HepG2 (cell line): ENCODE data around the gene CRK. TPM values are rescaled to one million over a fixed set of nuclear protein-coding genes. Genes with fewer than 3 reads are reported as not detected.

Source experiments
- ATAC-seq: fragments of 200-7000 bp; cut with Tn5 transposase; 3 replicates; pipeline ENCODE4 v1.9.1; 2020; ENCODE audit warnings: mild to moderate bottlenecking, moderate library complexity
- BruUV-seq: library from RNA; stranded (reverse); fragments of 400-500 nt; replicated peaks from 2 replicates; lab custom pipeline; 2021; lab: Mats Ljungman, UMichigan
- CTCF ChIA-PET: fragments of 300-600 bp; formaldehyde crosslinking; extraction: SDS; loops from one replicate; lab custom pipeline; 2021; ENCODE audit warnings: low total read pairs, inconsistent platforms, low intra/inter-chr PET ratio; lab: Yijun Ruan, JAX
- POLR2A ChIA-PET: fragments of 350-600 bp; sonication (Branson Sonifier 250); formaldehyde crosslinking; loops from one replicate; lab custom pipeline; 2020; ENCODE audit warnings: antibody characterized with exemption, inconsistent platforms; lab: Yijun Ruan, JAX
- DNase-seq: peaks from one replicate; pipeline ENCODE4 v3.0.0-alpha.2; 2015; ENCODE audit warnings: low spot score
- FAIRE-seq: peaks from 3 replicates; lab custom pipeline; 2011; peaks lifted over from hg19 to GRCh38; lab: Jason Lieb, UNC
- H2AFZ ChIP-seq: one replicate; pipeline ENCODE4 v1.6.1; 2011; ENCODE audit warnings: low read length, inconsistent platforms
- H3K27ac ChIP-seq: fragments of 300-600 bp; 3 replicates; pipeline ENCODE4 v1.8.0; 2011; ENCODE audit warnings: mixed run types, mild to moderate bottlenecking, mixed read lengths, low read length, inconsistent platforms; ENCODE audit not compliant: insufficient read depth; ENCODE audit errors: extremely low read length
- H3K27me3 ChIP-seq, 2 experiments: fragments of 200-600 bp in 1 of 2; 2 replicates in 1 of 2; 3 replicates in 1 of 2; pipeline versions ENCODE4 v1.6.0 to v1.8.0; 2011; ENCODE audit warnings: low read length in 2 of 2, mild to moderate bottlenecking in 2 of 2, moderate library complexity in 2 of 2, inconsistent platforms in 1 of 2; ENCODE audit not compliant: insufficient read depth in 2 of 2, control insufficient read depth in 1 of 2
- H3K36me3 ChIP-seq, 2 experiments: fragments of 200-600 bp in 1 of 2; replicated peaks in 1 of 2; 2 replicates in 1 of 2; 3 replicates in 1 of 2; pipeline versions ENCODE4 v1.5.1 to v1.8.0; 2011; ENCODE audit warnings: low read length in 2 of 2, inconsistent platforms in 1 of 2; ENCODE audit not compliant: insufficient read depth in 2 of 2, control insufficient read depth in 1 of 2
- H3K4me1 ChIP-seq: 2 replicates; pipeline ENCODE4 v1.5.1; 2012; ENCODE audit warnings: low read length, inconsistent platforms; ENCODE audit not compliant: insufficient read depth
- H3K4me2 ChIP-seq: 2 replicates; pipeline ENCODE4 v1.6.0; 2011; ENCODE audit warnings: low read depth, low read length, inconsistent platforms
- H3K4me3 ChIP-seq, 3 experiments: fragments of 200-600 bp in 1 of 3; sonication (generic), shearing (Covaris generic) in 1 of 3; replicated peaks in 1 of 3; 2 replicates each; pipeline ENCODE4 v1.5.1; 2011 to 2016; ENCODE audit warnings: low read length in 3 of 3, inconsistent platforms in 2 of 3, low read depth in 2 of 3, mild to moderate bottlenecking in 2 of 3, control low read depth in 1 of 3, mixed read lengths in 1 of 3; ENCODE audit not compliant: insufficient read depth in 1 of 3
- H3K79me2 ChIP-seq: one replicate; pipeline ENCODE4 v1.6.1; 2011; ENCODE audit warnings: low read length, inconsistent platforms; ENCODE audit not compliant: insufficient read depth
- H3K9ac ChIP-seq: 2 replicates; pipeline ENCODE4 v1.6.0; 2011; ENCODE audit warnings: mild to moderate bottlenecking, low read depth, low read length, inconsistent platforms; ENCODE audit not compliant: insufficient read depth
- H3K9me3 ChIP-seq: 2 replicates; pipeline ENCODE4 v1.5.1; 2012; ENCODE audit warnings: mild to moderate bottlenecking, low read length
- H4K20me1 ChIP-seq: 2 replicates; pipeline ENCODE4 v1.6.0; 2011; ENCODE audit warnings: inconsistent platforms, mild to moderate bottlenecking, low read length, moderate library complexity; ENCODE audit not compliant: insufficient read depth
- HNF1B ChIP-seq: sonication (generic); formaldehyde crosslinking; IDR thresholded peaks from 2 replicates; pipeline ENCODE4 v1.5.1; 2020; ENCODE audit warnings: mild to moderate bottlenecking, moderate library complexity, missing genetic modification reagents
- HOXD1 ChIP-seq: sonication (generic); formaldehyde crosslinking; IDR thresholded peaks from 2 replicates; pipeline ENCODE4 v1.5.0; 2020; ENCODE audit warnings: missing genetic modification reagents
- TIGD3 ChIP-seq: sonication (generic); formaldehyde crosslinking; IDR thresholded peaks from 2 replicates; pipeline ENCODE4 v1.5.1; 2020; ENCODE audit warnings: mild to moderate bottlenecking, missing genetic modification reagents, borderline replicate concordance
- TRAFD1 ChIP-seq: sonication (generic); formaldehyde crosslinking; IDR thresholded peaks from 2 replicates; pipeline ENCODE4 v1.5.1; 2020; ENCODE audit warnings: missing genetic modification reagents, mild to moderate bottlenecking, borderline replicate concordance
- ZBTB3 ChIP-seq: sonication (generic); formaldehyde crosslinking; IDR thresholded peaks from 2 replicates; pipeline ENCODE4 v1.4.0; 2020; ENCODE audit warnings: low read depth, mild to moderate bottlenecking, moderate library complexity, missing genetic modification reagents, borderline replicate concordance
- ZNF557 ChIP-seq: sonication (generic); formaldehyde crosslinking; IDR thresholded peaks from 2 replicates; pipeline ENCODE4 v1.4.0; 2020; ENCODE audit warnings: missing genetic modification reagents
- ZNF646 ChIP-seq: sonication (generic); formaldehyde crosslinking; IDR thresholded peaks from 2 replicates; pipeline ENCODE4 v1.9.0; 2021; ENCODE audit warnings: mild to moderate bottlenecking, missing genetic modification reagents
- ZNF746 ChIP-seq: sonication (generic); formaldehyde crosslinking; IDR thresholded peaks from 2 replicates; pipeline ENCODE4 v1.8.0; 2022; ENCODE audit warnings: mild to moderate bottlenecking, missing genetic modification reagents
- ZNF749 ChIP-seq: sonication (generic); formaldehyde crosslinking; IDR thresholded peaks from 2 replicates; pipeline ENCODE4 v1.8.0; 2022; ENCODE audit warnings: mild to moderate bottlenecking, missing genetic modification reagents, moderate library complexity, borderline replicate concordance
- ZNF883 ChIP-seq: sonication (generic); formaldehyde crosslinking; IDR thresholded peaks from 2 replicates; pipeline ENCODE4 v1.5.1; 2020; ENCODE audit warnings: mild to moderate bottlenecking, missing genetic modification reagents; ENCODE audit errors: not compliant biosample characterization
- WGBS: methylation state at CpG from one replicate; pipeline ENCODE4 v1.1.6; 2017; ENCODE audit warnings: low lambda C conversion rate; 5-methylcytosine and 5-hydroxymethylcytosine counted together
- in situ Hi-C: cut with HindIII; loops from 2 replicates; pipeline ENCODE4 v1.10.0; 2017; ENCODE audit warnings: low pct_unique_long_range_greater_than_20kb; ENCODE audit not compliant: extremely low pct_ligation_motif_present
- intact Hi-C: fragments of 100-400 bp; cut with micrococcal nuclease; formaldehyde crosslinking; loops from one replicate; pipeline ENCODE4 v1.10.0; 2022; ENCODE audit not compliant: unreplicated experiment
- polyA plus RNA-seq, 8 experiments: library from polyadenylated mRNA; depleted of rRNA in 3 of 8; stranded (reverse) in 7 of 8; unstranded in 1 of 8; fragments of >200 nt; fragmentation: Illumina TruSeq in 4 of 8; extraction: Trizol in 4 of 8; gene quantifications; 2 replicates each; pipeline versions ENCODE4 v1.2.1 to v1.2.3, GENCODE V29; 2011 to 2016; ENCODE audit warnings: low read depth in 4 of 8, missing spikeins in 1 of 8, mixed read lengths in 1 of 8; ENCODE audit not compliant: insufficient read depth in 1 of 8
- total RNA-seq, 5 experiments: library from RNA; depleted of rRNA; stranded (reverse); fragments of >200 nt; fragmentation: Illumina TruSeq; extraction: Trizol; gene quantifications; 2 replicates each; pipeline ENCODE4 v1.2.3, GENCODE V29; 2016; ENCODE audit warnings: low read depth in 1 of 5

Gene CRK
- total and polyA plus RNA-seq, 2 of the 13 experiments (the other 11 are each of a cell fraction or from before 2014, with no cell fraction given), result 47.4 to 54.2 TPM

GRCh38 chr17:1398028-1398427, 58.0 kb downstream of the CRK start:
- Histone ChIP-seq H3K9ac (peak overlapping the region; percentile 87), H3K4me1 (peaks cover 69% of the 10 kb centered on the region), H4K20me1 (peaks cover 59% of the 10 kb centered on the region)

More at GRCh38 chr17:1398028-1398427, 58.0 kb downstream of the CRK start:
- FAIRE-seq (no peak), ATAC-seq (no peak), DNase-seq (no peak)
- Histone ChIP-seq H3K27me3 (no peaks in the 10 kb centered on the region; a peak in 2 of 5 replicates), H3K9me3 (no peaks in the 10 kb centered on the region), H3K27ac (peak overlapping the region; percentile 98), H2AFZ (no peak overlapping the region), H3K4me2 (peak overlapping the region; percentile 72), H3K36me3 (peaks cover 5% of the 10 kb centered on the region in 2 experiments; a peak in 3 of 5 replicates), H3K4me3 (peak overlapping the region; percentile 88 to 100 (median 90); a peak in 5 of 6 replicates), H3K79me2 (peaks cover 70% of the 10 kb centered on the region)
- TF ChIP-seq ZNF746 (CRISPR knock-in tag) (no peak), HOXD1 (CRISPR knock-in tag) (no peak), ZNF557 (no peak), TRAFD1 (no peak), ZNF883 (CRISPR knock-in tag) (no peak), ZBTB3 (no peak), ZNF646 (CRISPR knock-in tag) (no peak), TIGD3 (CRISPR knock-in tag) (no peak), HNF1B (CRISPR knock-in tag) (no peak), ZNF749 (CRISPR knock-in tag) (no peak)
- ChIA-PET POLR2A (no interaction called here), CTCF (no interaction called here)
- WGBS, result 25% methylated on average over 2 of the region's 2 CpGs
- in situ Hi-C loops (no loop called here), intact Hi-C loops (no loop called here)
- no TSS peak for BruUV-seq
